Fibroblast of skin of right biceps (primary cell): ENCODE measurements around the gene EML3.
"Not testable (repeated sequence)": the region's sequence is repeated elsewhere in the genome, so short reads cannot be mapped to it uniquely, and the experiment has no call there.

Experiments
- DNase-seq: peaks from one replicate; pipeline ENCODE4 v3.0.0-alpha.2; 2013

EML3 gene

DNA sequence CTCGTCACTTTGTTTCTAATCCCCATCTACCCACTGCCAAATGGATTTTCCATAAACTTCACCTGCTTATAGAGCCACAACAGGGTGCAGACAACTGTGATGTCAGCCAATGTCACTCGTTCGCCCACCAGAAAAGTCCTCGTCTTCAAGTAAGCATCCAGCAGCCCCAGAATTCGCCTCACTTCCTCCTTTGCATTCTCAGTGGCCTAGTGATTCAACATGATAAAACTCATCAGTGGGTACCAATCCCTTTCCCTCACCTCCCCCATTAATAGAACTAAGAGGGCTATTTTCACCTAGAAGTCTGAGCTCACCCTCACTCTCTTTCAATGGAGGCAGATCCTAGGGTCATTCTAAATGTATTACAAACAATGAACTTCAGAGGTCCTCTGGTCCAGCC, 41.7 kb downstream of the EML3 start:
- not testable (repeated sequence) for DNase-seq

GRCh38 chr11:62569611-62570010, 43.0 kb downstream of the EML3 start:
- no peak for DNase-seq

DNA sequence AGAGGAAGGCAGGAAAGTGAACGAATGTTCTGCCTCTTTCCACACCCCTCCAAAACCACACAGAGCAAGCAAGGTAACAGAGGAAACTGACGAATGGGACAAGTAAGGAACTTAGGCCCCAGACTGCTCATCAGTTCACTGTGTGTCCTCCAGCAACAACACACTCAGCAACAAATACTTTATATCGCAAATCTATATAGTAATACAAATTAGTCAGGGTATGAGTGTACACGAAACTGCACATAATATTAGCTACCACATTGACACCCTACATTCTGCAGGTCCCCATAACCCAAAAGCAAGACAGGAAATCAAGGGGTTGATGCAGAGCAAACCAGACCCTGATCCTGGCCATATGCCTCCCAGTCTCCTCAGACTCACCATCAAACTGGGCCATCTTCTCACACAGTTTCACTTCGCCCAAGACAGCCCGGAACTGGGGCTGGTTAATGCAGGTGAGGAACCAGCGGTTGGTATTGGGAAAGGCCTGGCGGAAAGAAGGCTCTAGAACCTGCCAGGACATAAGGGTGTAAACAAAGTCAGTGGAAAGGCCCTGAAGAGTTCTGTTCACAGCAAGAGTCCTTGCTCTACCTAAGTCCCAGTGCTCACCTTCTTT, 45.4 kb downstream of the EML3 start:
- DNase-seq: no peak

DNA sequence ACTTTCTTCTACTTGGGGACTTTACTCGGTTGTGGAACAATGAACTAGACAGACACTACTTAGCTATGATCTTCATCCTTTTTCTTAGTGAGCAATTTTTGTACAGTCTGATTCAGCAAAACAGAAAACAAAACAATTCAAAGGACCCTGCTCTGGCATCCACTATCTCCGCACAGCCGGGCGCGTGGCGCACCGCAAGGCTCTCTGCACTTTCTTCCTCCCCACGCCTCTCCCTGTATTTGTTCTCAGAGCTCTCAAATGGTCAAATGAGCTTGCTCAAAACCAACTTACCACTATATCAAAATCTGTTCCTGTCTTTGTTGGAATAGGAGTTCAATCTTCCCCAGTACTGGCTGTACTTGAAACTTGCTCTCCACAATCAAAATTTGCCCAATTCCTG, 46.3 kb downstream of the EML3 start:
- no peak for DNase-seq

- DNase-seq: no peak
Observed at GRCh38 chr11:62565100-62565802, 47.3 kb downstream of the EML3 start.

- DNase-seq: not testable (repeated sequence)
Observed at GRCh38 chr11:62561677-62562230, 50.8 kb downstream of the EML3 start.

DNA sequence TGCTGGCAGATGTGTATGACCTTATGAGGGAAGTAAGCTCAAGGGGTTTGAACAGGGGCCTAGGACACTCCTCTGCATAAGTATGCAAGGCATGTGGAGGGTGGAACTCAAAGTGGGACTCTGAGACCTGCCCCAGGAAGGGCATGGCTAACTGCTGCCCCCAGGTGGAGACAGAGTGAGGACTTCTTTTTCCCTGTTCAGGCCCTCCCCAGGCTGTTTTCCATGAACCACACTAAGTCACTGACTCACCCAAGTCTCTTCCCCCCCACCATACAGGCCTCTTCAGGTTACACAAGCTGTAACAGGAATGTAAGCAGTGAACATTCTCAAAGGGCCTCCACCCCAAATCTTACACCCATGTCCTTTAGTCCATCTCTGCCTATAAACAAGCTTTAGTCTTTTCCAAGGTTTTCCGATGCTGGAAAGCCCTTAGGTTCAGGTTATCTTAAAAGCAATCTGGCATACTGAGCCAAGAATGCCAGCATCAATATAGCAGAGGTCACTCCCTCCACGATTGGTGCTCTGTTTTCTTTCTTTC, 51.9 kb downstream of the EML3 start:
- peak; percentile 98 for DNase-seq

DNA sequence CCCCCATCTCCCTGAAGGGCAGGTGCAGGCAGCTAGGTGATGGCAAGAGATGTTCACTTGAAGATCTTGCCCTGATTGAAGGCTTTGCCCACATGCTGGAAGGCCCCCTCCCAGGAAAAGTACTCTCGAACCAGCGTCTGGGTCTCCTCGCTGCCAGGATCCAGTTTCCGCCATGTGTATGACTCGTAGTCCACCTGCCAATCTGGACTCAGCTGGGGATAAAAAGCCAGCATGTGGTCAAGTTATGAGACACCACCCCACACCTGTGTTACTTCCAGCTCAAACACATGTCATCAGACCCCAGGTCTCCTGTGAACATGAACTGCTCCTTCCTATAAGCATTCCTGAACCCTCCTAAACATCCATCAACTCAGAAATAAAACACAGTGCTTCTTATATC, 52.9 kb downstream of the EML3 start:
- not testable (repeated sequence) for DNase-seq

GRCh38 chr11:62559204-62559603, 53.4 kb downstream of the EML3 start:
- no peak for DNase-seq

- no peak for DNase-seq
Observed at GRCh38 chr11:62558669-62559068, 53.9 kb downstream of the EML3 start.

DNA sequence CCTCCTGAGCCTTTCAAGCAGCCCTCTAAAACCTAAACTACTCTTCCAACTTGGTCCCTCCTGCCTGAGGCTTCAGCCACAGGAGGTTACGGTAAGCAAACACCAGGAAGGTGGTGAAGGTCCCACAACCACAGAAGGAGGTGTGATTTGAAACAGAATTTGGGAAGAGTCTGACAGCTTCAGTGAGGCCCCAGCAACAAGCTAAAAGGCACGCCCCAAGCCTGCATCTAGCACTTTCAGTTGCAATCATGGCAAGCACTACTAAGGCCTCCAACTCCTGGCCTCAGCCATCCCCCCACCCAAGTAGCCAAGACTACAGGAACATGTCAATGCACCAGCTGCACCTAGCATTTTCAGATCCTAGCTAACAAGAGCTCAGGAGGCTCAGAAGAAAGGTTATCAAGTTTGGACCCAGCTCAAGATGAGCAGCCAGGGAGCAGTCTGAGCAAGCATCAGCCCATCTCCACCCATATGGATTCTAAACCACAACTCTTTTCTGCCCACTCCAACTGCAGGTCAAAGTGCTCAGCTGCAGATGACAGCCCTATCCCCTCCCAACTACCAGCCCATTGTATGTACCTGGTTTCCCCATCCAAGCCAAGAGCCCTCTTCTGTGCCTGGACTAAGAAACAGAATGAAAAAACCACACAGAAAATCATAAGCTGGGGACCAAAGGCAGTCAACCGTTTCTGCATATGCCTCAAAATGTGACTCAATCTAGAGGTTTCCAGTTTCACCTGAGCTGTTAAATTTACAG, 55.5 kb downstream of the EML3 start:
- DNase-seq: no peak

DNA sequence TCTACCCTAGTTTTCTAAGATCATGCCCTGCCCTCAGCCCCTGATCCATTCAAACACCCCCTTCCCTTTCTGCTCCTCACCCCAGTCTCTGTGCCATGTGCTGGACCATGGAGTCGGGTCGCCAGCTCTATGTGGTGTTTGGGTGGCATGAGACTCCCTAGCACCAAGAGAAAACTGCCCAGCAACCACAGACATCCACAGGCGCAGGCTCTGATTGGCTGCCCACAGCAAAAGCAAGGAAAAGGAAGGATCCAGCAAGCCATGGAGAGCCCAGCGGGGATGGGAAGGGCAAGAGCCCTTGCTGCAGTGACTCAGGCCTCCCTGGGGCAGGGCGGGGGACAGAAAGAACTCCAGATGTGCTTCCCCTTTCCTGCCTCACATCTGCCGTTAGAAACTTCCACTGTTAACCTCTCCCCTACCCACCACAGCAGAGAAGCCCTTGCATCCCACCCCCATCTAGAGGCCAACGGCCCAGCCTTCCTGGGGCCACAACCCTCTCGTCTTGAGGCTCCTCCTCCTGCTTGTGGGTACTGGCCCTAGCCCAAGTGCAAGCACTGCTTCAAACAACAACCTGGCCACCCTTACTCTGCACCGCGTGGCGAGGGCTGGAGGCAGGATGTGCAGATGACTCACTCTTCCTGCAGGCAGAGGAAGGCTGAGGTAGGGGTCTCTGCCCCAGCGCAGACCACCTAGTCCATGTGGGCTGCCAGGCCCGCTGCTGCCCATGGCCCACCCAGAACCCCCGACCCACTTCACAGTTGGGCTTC, 56.3 kb downstream of the EML3 start:
- peak; percentile 95 for DNase-seq

GRCh38 chr11:62555464-62556107, 57.0 kb downstream of the EML3 start:
- peak; percentile 54 for DNase-seq

- DNase-seq: no peak
Observed at GRCh38 chr11:62554387-62555167, 58.0 kb downstream of the EML3 start.

- DNase-seq: peak; percentile 97
Observed at GRCh38 chr11:62553839-62554361, 58.7 kb downstream of the EML3 start.

- peak; percentile 97 for DNase-seq
Observed at GRCh38 chr11:62553080-62553838, 59.3 kb downstream of the EML3 start.

GRCh38 chr11:62552485-62553079, 60.0 kb downstream of the EML3 start:
- DNase-seq: peak; percentile 80
